Common myeloid progenitor, CD34-positive (primary cell): ENCODE data around the gene SMIM35.

Experiments
- CTCF ChIA-PET: fragments of 350-600 bp; sonication (Branson Sonifier 250); formaldehyde crosslinking; loops from one replicate; lab custom pipeline; 2021; ENCODE audit warnings: antibody characterized with exemption; lab: Charles Lee
- POLR2A ChIA-PET: fragments of 350-600 bp; sonication (Branson Sonifier 250); formaldehyde crosslinking; loops from one replicate; lab custom pipeline; 2021; ENCODE audit warnings: antibody characterized with exemption; lab: Charles Lee
- DNase-seq, 3 donors: peaks; one replicate each; pipeline versions ENCODE4 v3.0.0 to v3.0.0-alpha.2; 2013
- H3K27ac ChIP-seq, 2 experiments: 1 replicate in 1 of 2; 2 replicates in 1 of 2; pipeline ENCODE4 v1.7.0; 2013; ENCODE audit warnings: inconsistent platforms in 2 of 2, low read length in 2 of 2, mild to moderate bottlenecking in 2 of 2, low read depth in 1 of 2, moderate library complexity in 1 of 2; ENCODE audit not compliant: severe bottlenecking in 2 of 2, insufficient read depth in 1 of 2, poor library complexity in 1 of 2
- H3K27me3 ChIP-seq, 5 experiments: replicated peaks in 2 of 5; 1 replicate in 3 of 5; 2 replicates in 2 of 5; pipeline versions ENCODE4 v1.6.1 to v1.7.0; 2013; ENCODE audit warnings: low read length in 4 of 5, mild to moderate bottlenecking in 2 of 5, moderate library complexity in 2 of 5, inconsistent platforms in 1 of 5; ENCODE audit not compliant: insufficient read depth in 5 of 5, control insufficient read depth in 4 of 5
- H3K36me3 ChIP-seq, 4 experiments: 1 replicate in 2 of 4; 2 replicates in 2 of 4; pipeline versions ENCODE4 v1.6.1 to v1.7.0; 2013; ENCODE audit warnings: low read length in 3 of 4, control low read depth in 1 of 4, mild to moderate bottlenecking in 1 of 4; ENCODE audit not compliant: control insufficient read depth in 4 of 4, insufficient read depth in 4 of 4
- H3K4me1 ChIP-seq, 4 experiments: 1 replicate in 3 of 4; 2 replicates in 1 of 4; pipeline versions ENCODE4 v1.6.1 to v1.7.1; 2013; ENCODE audit warnings: low read length in 3 of 4, mild to moderate bottlenecking in 3 of 4, control low read depth in 1 of 4, inconsistent platforms in 1 of 4, moderate library complexity in 1 of 4; ENCODE audit not compliant: control insufficient read depth in 4 of 4, insufficient read depth in 4 of 4; ENCODE audit errors: control extremely low read depth in 1 of 4
- H3K4me3 ChIP-seq, 7 experiments: 1 replicate in 4 of 7; 2 replicates in 3 of 7; pipeline versions ENCODE4 v1.5.1 to v1.7.0; 2013; ENCODE audit warnings: mild to moderate bottlenecking in 7 of 7, low read length in 6 of 7, moderate library complexity in 6 of 7, inconsistent platforms in 2 of 7, low read depth in 2 of 7, control low read depth in 1 of 7; ENCODE audit not compliant: insufficient read depth in 4 of 7, control insufficient read depth in 1 of 7; ENCODE audit errors: extremely low read depth in 1 of 7
- H3K9me3 ChIP-seq, 5 experiments: 1 replicate in 4 of 5; 2 replicates in 1 of 5; pipeline versions ENCODE4 v1.6.1 to v1.7.1; 2013; ENCODE audit warnings: low read length in 4 of 5, mild to moderate bottlenecking in 2 of 5, inconsistent platforms in 1 of 5, low read depth in 1 of 5, moderate library complexity in 1 of 5; ENCODE audit not compliant: control insufficient read depth in 4 of 5, insufficient read depth in 2 of 5; ENCODE audit errors: control extremely low read depth in 1 of 5
- WGBS: methylation state at CpG from one replicate; pipeline ENCODE4 v1.1.5; 2013; ENCODE audit not compliant: insufficient coverage; 5-methylcytosine and 5-hydroxymethylcytosine counted together

The SMIM35 gene

GRCh38 chr11:117972629-117973502 is 113.9 kb downstream of the SMIM35 start:
- H3K9me3 ChIP-seq, result no peaks in the 10 kb centered on the region
- H3K4me1 ChIP-seq, result peaks cover 12 to 91% (median 61%) of the 10 kb centered on the region in 4 experiments
- POLR2A ChIA-PET, result no interaction called here
- H3K27ac ChIP-seq, result no peak overlapping the region
- WGBS, result 22% methylated on average over 6 of the region's 9 CpGs
- CTCF ChIA-PET, result interaction anchor here (0.7 to 1.8 kb wide), 5 partner anchors 11 to 80 kb away, joined by 3 to 5 read pairs (median 3); no protein-coding TSS in a partner anchor
- no peaks in the 10 kb centered on the region for H3K36me3 ChIP-seq
- no peak overlapping the region for H3K4me3 ChIP-seq
- peak in 1 of 3 donors; percentile 34 for DNase-seq
- no peaks in the 10 kb centered on the region for H3K27me3 ChIP-seq

DNA sequence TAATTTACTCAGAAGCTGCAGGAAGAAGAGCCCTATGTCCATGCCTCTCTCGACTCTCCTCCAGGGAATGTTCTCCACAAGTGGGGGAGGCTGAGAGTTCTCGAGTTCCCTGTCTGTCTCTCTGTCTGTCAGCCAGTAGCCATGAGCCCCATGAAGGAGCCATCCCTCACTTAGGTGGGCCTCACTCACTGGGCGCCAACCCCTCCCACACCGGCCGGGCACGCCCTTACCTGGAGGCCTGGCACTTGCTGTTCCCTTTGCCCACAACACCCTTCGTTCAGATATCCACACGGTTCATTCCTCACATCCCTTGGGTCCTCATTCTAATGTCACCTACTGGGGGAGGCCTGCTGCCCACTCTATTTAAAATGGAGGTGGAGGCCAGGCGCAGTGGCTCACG is 114.7 kb downstream of the SMIM35 start:
- Histone ChIP-seq H3K4me3 (no peak overlapping the region), H3K27ac (no peak overlapping the region), H3K27me3 (no peaks in the 10 kb centered on the region), H3K36me3 (no peaks in the 10 kb centered on the region), H3K9me3 (no peaks in the 10 kb centered on the region), H3K4me1 (peaks cover 12 to 83% (median 57%) of the 10 kb centered on the region in 4 experiments)
- WGBS, result 98% methylated on average over 9 of the region's 10 CpGs
- DNase-seq, result no peak
- POLR2A ChIA-PET, result no interaction called here
- CTCF ChIA-PET, result interaction anchor here (0.6 to 1.8 kb wide), 4 partner anchors 13 to 130 kb away, joined by 3 to 5 read pairs (median 4); no protein-coding TSS in a partner anchor

DNA sequence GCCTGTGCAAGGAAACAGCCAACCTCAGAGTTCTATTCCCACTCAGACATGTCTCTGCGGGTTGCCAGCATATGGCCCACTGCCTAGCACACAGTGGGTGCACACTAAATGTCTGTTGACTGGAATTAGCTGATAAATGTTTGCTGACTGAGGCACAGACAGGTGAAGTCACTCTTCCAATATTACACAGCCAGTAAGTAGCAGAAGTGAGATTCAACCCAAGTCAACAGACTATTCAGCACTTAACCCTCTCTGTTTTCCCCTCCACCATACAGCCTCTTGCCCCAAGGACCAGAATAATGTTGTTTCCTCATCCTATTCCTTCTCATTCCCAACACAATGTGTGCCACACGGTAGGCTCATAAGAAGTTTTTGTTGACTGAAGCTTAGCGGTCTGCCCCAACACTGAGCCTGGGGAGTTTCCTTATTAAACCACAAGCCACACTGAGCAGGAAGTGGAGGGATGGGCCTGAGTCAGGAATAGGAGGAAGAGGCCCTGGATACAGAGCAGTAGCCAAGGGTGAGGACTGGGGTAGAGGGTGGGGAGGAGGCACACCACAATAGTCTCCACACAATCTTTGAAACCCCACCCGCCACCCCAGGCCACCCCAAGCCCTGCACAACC is 116.3 kb downstream of the SMIM35 start:
- peak overlapping the region in 4 of 7 experiments; percentile 3 to 26 (median 22) for H3K4me3 ChIP-seq
- peaks cover 4 to 68% (median 47%) of the 10 kb centered on the region in 4 experiments for H3K4me1 ChIP-seq
- POLR2A ChIA-PET, result no interaction called here
- DNase-seq, result peak; percentile 65 to 90 (median 89)
- CTCF ChIA-PET, result interaction anchor here (0.9 to 1.5 kb wide), 6 partner anchors 10 to 147 kb away, joined by 3 to 4 read pairs (median 3); no protein-coding TSS in a partner anchor
- H3K27ac ChIP-seq, result no peak overlapping the region
- H3K36me3 ChIP-seq, result no peaks in the 10 kb centered on the region
- no peaks in the 10 kb centered on the region for H3K27me3 ChIP-seq
- 0% methylated on average over 2 of the region's 4 CpGs for WGBS
- H3K9me3 ChIP-seq, result no peaks in the 10 kb centered on the region

- H3K4me1 ChIP-seq, result peaks cover 4 to 61% (median 47%) of the 10 kb centered on the region in 4 experiments
- 96% methylated on average over 4 of the region's 5 CpGs for WGBS
- no peak for DNase-seq
- H3K36me3 ChIP-seq, result no peaks in the 10 kb centered on the region
- H3K27ac ChIP-seq, result no peak overlapping the region
- H3K9me3 ChIP-seq, result no peaks in the 10 kb centered on the region
- no peak overlapping the region for H3K4me3 ChIP-seq
- ChIA-PET POLR2A (no interaction called here), CTCF (interaction anchor here (1.0 to 1.7 kb wide), 5 partner anchors 9 to 146 kb away, joined by 3 to 4 read pairs (median 4); no protein-coding TSS in a partner anchor)
- no peaks in the 10 kb centered on the region for H3K27me3 ChIP-seq
Observed at GRCh38 chr11:117969160-117969991, 117.4 kb downstream of the SMIM35 start.

GRCh38 chr11:117966908-117967307 is 119.9 kb downstream of the SMIM35 start:
- H3K27me3 ChIP-seq, result no peaks in the 10 kb centered on the region
- DNase-seq, result no peak
- no peaks in the 10 kb centered on the region for H3K9me3 ChIP-seq
- CTCF ChIA-PET, result interaction anchor here (0.6 to 1.4 kb wide), 5 partner anchors 9 to 55 kb away, joined by 3 to 4 read pairs (median 3); no protein-coding TSS in a partner anchor
- no peaks in the 10 kb centered on the region for H3K36me3 ChIP-seq
- H3K4me3 ChIP-seq, result no peak overlapping the region
- 84% methylated on average over 6 of the region's 8 CpGs for WGBS
- peaks cover 4 to 37% (median 32%) of the 10 kb centered on the region in 4 experiments for H3K4me1 ChIP-seq
- no peak overlapping the region for H3K27ac ChIP-seq
- POLR2A ChIA-PET, result no interaction called here

DNA sequence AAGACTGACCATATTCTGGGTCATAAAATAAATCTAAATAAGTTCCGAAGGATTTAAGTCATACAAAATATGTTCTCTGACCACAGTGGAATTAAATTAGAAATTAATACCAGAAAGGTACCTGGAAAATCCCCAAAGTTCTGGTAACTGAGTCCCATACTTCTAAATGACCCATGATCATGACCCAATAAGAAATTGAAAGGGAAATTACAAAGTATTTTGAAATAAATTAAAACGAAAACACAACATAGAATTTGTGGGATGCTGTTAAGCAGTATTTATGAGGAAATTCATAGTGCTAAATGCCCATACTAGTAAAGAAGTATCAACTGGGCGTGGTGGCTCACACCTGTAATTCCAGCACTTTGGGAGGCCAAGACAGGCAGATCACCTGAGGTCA is 123.9 kb downstream of the SMIM35 start:
- H3K36me3 ChIP-seq, result no peaks in the 10 kb centered on the region
- H3K4me3 ChIP-seq, result no peak overlapping the region
- no peak for DNase-seq
- H3K27ac ChIP-seq, result no peak overlapping the region
- peaks cover 0 to 10% (median 6%) of the 10 kb centered on the region in 5 experiments for H3K9me3 ChIP-seq
- ChIA-PET POLR2A (no interaction called here), CTCF (interaction anchor here (1.0 to 1.7 kb wide), 3 partner anchors 12 to 15 kb away, joined by 5 to 7 read pairs (median 5); no protein-coding TSS in a partner anchor)
- peaks cover 0 to 12% (median 0%) of the 10 kb centered on the region in 4 experiments for H3K4me1 ChIP-seq
- WGBS, result 100% methylated on average over 1 of the region's 3 CpGs
- H3K27me3 ChIP-seq, result no peaks in the 10 kb centered on the region
